A172 (cell line): Measurements from ENCODE around the gene CDC73. TPM values are rescaled to one million over a fixed set of nuclear protein-coding genes. Genes with fewer than 3 reads are reported as not detected.
A peak's percentile ranks its signal among the peaks of the same experiment; 100 is the strongest.
"Not testable (repeated sequence)": the region's sequence is repeated elsewhere in the genome, so short reads cannot be mapped to it uniquely, and the experiment has no call there.

Source experiments
- DNase-seq: peaks from one replicate; pipeline ENCODE4 v3.0.0-alpha.2; 2015; ENCODE audit warnings: low spot score
- total RNA-seq: library from RNA; depleted of rRNA; stranded (reverse); fragments of >200 nt; shearing (Covaris generic); gene quantifications from 2 replicates; pipeline ENCODE4 v1.2.3, GENCODE V29; 2014

CDC73 gene
- total RNA-seq, 1 experiment from 2014 or later = 32.2 TPM

- DNase-seq = no peak
Measured at GRCh38 chr1:193179094-193179493, 57.3 kb downstream of the CDC73 start.

- no peak for DNase-seq
Measured at GRCh38 chr1:193181536-193181935, 59.7 kb downstream of the CDC73 start.

GRCh38 chr1:193181985-193182384 lies 60.2 kb downstream of the CDC73 start:
- DNase-seq = no peak

GRCh38 chr1:193183019-193183627 lies 61.3 kb downstream of the CDC73 start:
- peak; percentile 54 for DNase-seq

GRCh38 chr1:193184776-193185175 lies 62.9 kb downstream of the CDC73 start:
- DNase-seq = no peak

GRCh38 chr1:193185211-193185610 lies 63.4 kb downstream of the CDC73 start:
- no peak for DNase-seq

- peak; percentile 56 for DNase-seq
Measured at GRCh38 chr1:193185901-193186731, 64.3 kb downstream of the CDC73 start, which contains the start of gene B3GALT2. Gene B3GALT2 (minus strand): TSS chr1:193186613. CDS start chr1:193181562, 5,051 bp downstream.

- no peak for DNase-seq
Measured at GRCh38 chr1:193187114-193187513, 65.3 kb downstream of the CDC73 start.

- not testable (repeated sequence) for DNase-seq
Measured at GRCh38 chr1:193188915-193189314, 67.1 kb downstream of the CDC73 start.

- no peak for DNase-seq
Measured at GRCh38 chr1:193189442-193190095, 67.7 kb downstream of the CDC73 start.

- peak; percentile 21 for DNase-seq
Measured at GRCh38 chr1:193190096-193190744, 68.4 kb downstream of the CDC73 start.

GRCh38 chr1:193192586-193192985 lies 70.8 kb downstream of the CDC73 start:
- no peak for DNase-seq

GRCh38 chr1:193199940-193200339 lies 78.1 kb downstream of the CDC73 start:
- no peak for DNase-seq

GRCh38 chr1:193201021-193201420 lies 79.2 kb downstream of the CDC73 start:
- DNase-seq = no peak

GRCh38 chr1:193210996-193211395 lies 89.2 kb downstream of the CDC73 start:
- no peak for DNase-seq

GRCh38 chr1:193211539-193211938 lies 89.7 kb downstream of the CDC73 start:
- peak; percentile 92 for DNase-seq

GRCh38 chr1:193212637-193213036 lies 90.8 kb downstream of the CDC73 start:
- no peak for DNase-seq

GRCh38 chr1:193213998-193214397 lies 92.2 kb downstream of the CDC73 start:
- no peak for DNase-seq

- DNase-seq = no peak
Measured at GRCh38 chr1:193216920-193217319, 95.1 kb downstream of the CDC73 start.

- no peak for DNase-seq
Measured at GRCh38 chr1:193219391-193219790, 97.6 kb downstream of the CDC73 start.

- DNase-seq = no peak
Measured at GRCh38 chr1:193221651-193222050, 99.8 kb downstream of the CDC73 start.

GRCh38 chr1:193222056-193222615 lies 100.3 kb downstream of the CDC73 start:
- no peak for DNase-seq
